Activated T-cell treated with anti-CD3 and anti-CD28 coated beads for 4 hours (primary cell): ENCODE data around the gene PRR23A.

Source experiments
- DNase-seq: peaks from one replicate; pipeline ENCODE4 v3.0.0-alpha.2; 2020

PRR23A gene

DNA sequence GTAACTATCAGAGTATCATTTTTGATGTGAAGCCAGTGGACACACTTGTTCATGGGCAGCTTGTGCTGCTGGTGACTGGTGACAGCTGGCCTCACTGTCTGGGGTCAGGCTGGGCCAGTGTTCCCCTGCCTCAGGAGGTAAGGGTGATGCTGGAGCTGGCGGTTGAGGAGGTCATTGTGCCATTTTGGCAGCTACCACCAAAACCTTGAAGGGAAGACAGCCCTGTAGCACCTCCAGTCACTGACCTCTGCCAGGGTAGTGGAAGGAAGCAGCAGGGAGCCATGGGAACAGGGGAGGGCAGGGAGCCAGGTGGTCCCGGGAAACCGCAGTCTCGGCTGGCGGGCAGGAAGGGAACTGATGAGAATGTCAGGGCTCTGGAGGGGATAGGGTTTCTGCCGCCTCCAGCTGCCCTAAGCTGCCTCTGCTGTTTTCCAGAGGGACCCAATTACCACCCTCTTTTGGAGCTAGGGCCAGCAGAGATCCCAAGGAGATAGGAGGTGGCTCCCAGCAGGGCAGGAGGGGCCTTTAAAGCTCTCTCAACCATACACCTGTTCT, 34.2 kb downstream of the PRR23A start:
- no peak for DNase-seq

GRCh38 chr3:138964923-138965322, 41.1 kb downstream of the PRR23A start:
- DNase-seq = no peak

DNA sequence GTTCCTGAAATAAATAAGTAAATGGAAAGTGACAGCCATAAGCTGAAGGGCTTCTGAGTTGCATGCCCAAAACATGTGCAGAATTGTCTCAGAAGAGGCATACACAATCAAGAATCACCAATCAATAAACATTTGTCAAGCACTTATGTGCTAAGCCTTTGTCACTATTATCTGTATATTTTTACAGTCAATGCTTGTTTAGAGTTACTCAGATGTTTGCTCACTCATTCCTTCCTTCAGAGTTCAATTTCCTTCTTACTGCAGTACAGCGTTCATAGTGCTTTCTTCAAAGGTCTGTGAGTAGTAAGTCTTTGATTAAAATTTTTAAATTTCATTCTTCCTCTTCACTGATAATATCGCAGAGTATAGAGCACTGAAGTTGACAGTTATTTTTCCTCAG, 41.8 kb downstream of the PRR23A start:
- DNase-seq = no peak

- no peak for DNase-seq
Measured at GRCh38 chr3:138962854-138963560, 43.1 kb downstream of the PRR23A start.

GRCh38 chr3:138960417-138960852, 45.6 kb downstream of the PRR23A start:
- DNase-seq = no peak
